PC-9 (cell line): ENCODE measurements around the gene ITFG1. TPM values are rescaled to one million over a fixed set of nuclear protein-coding genes. Genes with fewer than 3 reads are reported as not detected.

Experiments used
- BruUV-seq: library from RNA; stranded (reverse); fragments of 400-500 nt; replicated peaks from 2 replicates; lab custom pipeline; 2021; lab: Mats Ljungman, UMichigan
- CTCF ChIA-PET: fragments of 300-600 bp; sonication (Branson Sonifier 250); formaldehyde crosslinking; loops from one replicate; lab custom pipeline; 2022; ENCODE audit warnings: antibody characterized with exemption; lab: Charles Lee
- POLR2A ChIA-PET: fragments of 300-600 bp; sonication (Branson Sonifier 250); formaldehyde crosslinking; loops from one replicate; lab custom pipeline; 2022; ENCODE audit warnings: antibody characterized with exemption; ENCODE audit not compliant: unreplicated experiment; lab: Charles Lee
- DNase-seq, 2 experiments: peaks; one replicate each; pipeline versions ENCODE4 v3.0.0 to v3.0.0-alpha.2; 2015 to 2022; ENCODE audit warnings: mixed read lengths in 1 of 2
- H2AFZ ChIP-seq: fragments of 200-600 bp; sonication (generic); 2 replicates; pipeline ENCODE4 v1.8.1; 2017; ENCODE audit warnings: antibody characterized with exemption
- H3F3A ChIP-seq: fragments of 200-600 bp; sonication (generic); 2 replicates; pipeline ENCODE4 v1.8.1; 2017; ENCODE audit warnings: antibody characterized with exemption, mild to moderate bottlenecking, low read depth; ENCODE audit not compliant: insufficient read depth
- H3K27ac ChIP-seq: fragments of 200-600 bp; sonication (generic); 2 replicates; pipeline ENCODE4 v1.6.1; 2016; ENCODE audit warnings: mixed run types
- H3K27me3 ChIP-seq: fragments of 200-600 bp; sonication (generic); 2 replicates; pipeline ENCODE4 v1.6.1; 2016; ENCODE audit warnings: low read depth, mixed run types; ENCODE audit not compliant: insufficient read depth
- H3K36me3 ChIP-seq: fragments of 200-600 bp; sonication (generic); 2 replicates; pipeline ENCODE4 v1.6.1; 2016; ENCODE audit warnings: low read depth, mixed run types
- H3K4me1 ChIP-seq: fragments of 200-600 bp; sonication (generic); replicated peaks from 2 replicates; pipeline ENCODE4 v1.6.1; 2016; ENCODE audit warnings: mixed run types; ENCODE audit not compliant: insufficient read depth
- H3K4me2 ChIP-seq: fragments of 200-600 bp; sonication (generic); 2 replicates; pipeline ENCODE4 v1.6.1; 2017; ENCODE audit warnings: mixed run types
- H3K4me3 ChIP-seq: fragments of 200-600 bp; sonication (generic); 2 replicates; pipeline ENCODE4 v1.6.1; 2016; ENCODE audit warnings: mixed run types
- H3K79me2 ChIP-seq: fragments of 200-600 bp; sonication (generic); 2 replicates; pipeline ENCODE4 v1.6.1; 2017; ENCODE audit warnings: low read depth, mixed run types
- H3K9me2 ChIP-seq: fragments of 200-600 bp; sonication (generic); 2 replicates; pipeline ENCODE4 v1.8.1; 2017; ENCODE audit warnings: mild to moderate bottlenecking; ENCODE audit not compliant: insufficient read depth
- H3K9me3 ChIP-seq: fragments of 200-600 bp; sonication (generic); 2 replicates; pipeline ENCODE4 v1.8.1; 2016; ENCODE audit warnings: low read depth; ENCODE audit not compliant: insufficient read depth
- H4K20me1 ChIP-seq: fragments of 200-600 bp; sonication (generic); 2 replicates; pipeline ENCODE4 v1.8.1; 2017; ENCODE audit not compliant: insufficient read depth
- EZH2 ChIP-seq: fragments of 200-600 bp; sonication (generic); IDR thresholded peaks from 2 replicates; pipeline ENCODE4 v1.8.0; 2017; ENCODE audit warnings: antibody characterized with exemption, low read depth
- intact Hi-C: fragments of 100-400 bp; cut with micrococcal nuclease; formaldehyde crosslinking; loops from one replicate; pipeline ENCODE4 v1.10.0; 2022; ENCODE audit not compliant: unreplicated experiment
- total RNA-seq: library from RNA; stranded (reverse); gene quantifications from 2 replicates; pipeline ENCODE4 v1.2.3, GENCODE V29; 2021
- TF ChIP-seq, protein P1 (sequence below): fragments of 200-600 bp; sonication (generic); conservative IDR thresholded peaks from 2 replicates; pipeline ENCODE4 v1.6.1; 2017; ENCODE audit warnings: mixed run types, antibody characterized with exemption, mild to moderate bottlenecking, moderate library complexity

The ITFG1 gene
- total RNA-seq, 1 experiment from 2014 or later, result 33.0 TPM

DNA sequence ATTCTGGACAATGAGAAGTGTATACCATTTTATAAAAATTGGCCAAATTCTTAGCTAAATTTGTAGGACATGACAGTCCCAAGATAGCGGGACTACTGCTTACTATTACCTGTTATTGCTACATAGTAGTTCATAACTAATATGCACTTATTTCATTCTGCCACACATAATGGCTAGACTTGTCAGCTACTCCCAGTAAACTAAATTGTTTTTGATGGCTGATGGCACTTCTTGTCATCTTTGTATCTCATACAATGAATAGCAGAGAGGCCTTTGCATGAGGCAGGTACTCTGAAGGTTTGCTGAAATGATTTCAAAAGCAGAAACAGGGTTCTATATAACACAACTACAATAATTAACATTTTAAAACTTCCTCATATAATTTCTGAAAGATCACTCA is 44.0 kb downstream of the ITFG1 start:
- H3K27me3 ChIP-seq, result no peaks in the 10 kb centered on the region
- intact Hi-C loops, result no loop called here
- no peaks in the 10 kb centered on the region for H3K79me2 ChIP-seq

DNA sequence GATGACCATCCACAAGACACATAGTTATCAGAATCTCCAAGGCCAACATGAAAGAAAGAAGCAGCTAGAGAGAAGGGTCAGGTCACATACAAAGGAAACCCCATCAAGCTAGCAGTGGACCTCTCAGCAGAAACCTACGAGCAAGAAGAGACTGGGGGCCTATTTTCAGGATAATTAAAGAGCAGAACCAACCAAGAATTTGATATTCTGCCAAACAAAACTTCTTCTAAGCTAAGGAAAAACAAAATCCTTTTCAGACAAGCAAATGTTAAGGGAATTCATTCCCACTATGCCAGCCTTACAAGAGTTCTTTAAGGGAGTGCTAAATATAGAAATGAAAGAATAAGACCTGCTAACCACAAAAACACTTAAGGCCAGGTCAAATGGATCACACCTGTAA is 47.8 kb downstream of the ITFG1 start:
- Histone ChIP-seq H3K27me3 (no peaks in the 10 kb centered on the region), H4K20me1 (no peaks in the 10 kb centered on the region; the same call in 1 of the 2 replicates), H3K9me2 (no peaks in the 10 kb centered on the region), H3K79me2 (no peaks in the 10 kb centered on the region), H2AFZ (no peak overlapping the region), H3K9me3 (no peaks in the 10 kb centered on the region), H3K4me2 (no peak overlapping the region), H3K36me3 (no peaks in the 10 kb centered on the region), H3K4me1 (no peaks in the 10 kb centered on the region), H3K4me3 (no peak overlapping the region), H3F3A (no peaks in the 10 kb centered on the region), H3K27ac (no peak overlapping the region)
- intact Hi-C loops, result no loop called here
- no peak for TF ChIP-seq EZH2
- TF ChIP-seq, protein P1, sequence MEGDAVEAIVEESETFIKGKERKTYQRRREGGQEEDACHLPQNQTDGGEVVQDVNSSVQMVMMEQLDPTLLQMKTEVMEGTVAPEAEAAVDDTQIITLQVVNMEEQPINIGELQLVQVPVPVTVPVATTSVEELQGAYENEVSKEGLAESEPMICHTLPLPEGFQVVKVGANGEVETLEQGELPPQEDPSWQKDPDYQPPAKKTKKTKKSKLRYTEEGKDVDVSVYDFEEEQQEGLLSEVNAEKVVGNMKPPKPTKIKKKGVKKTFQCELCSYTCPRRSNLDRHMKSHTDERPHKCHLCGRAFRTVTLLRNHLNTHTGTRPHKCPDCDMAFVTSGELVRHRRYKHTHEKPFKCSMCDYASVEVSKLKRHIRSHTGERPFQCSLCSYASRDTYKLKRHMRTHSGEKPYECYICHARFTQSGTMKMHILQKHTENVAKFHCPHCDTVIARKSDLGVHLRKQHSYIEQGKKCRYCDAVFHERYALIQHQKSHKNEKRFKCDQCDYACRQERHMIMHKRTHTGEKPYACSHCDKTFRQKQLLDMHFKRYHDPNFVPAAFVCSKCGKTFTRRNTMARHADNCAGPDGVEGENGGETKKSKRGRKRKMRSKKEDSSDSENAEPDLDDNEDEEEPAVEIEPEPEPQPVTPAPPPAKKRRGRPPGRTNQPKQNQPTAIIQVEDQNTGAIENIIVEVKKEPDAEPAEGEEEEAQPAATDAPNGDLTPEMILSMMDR, result no peak
- CTCF ChIA-PET, result no interaction called here
- no TSS peak for BruUV-seq
- POLR2A ChIA-PET, result no interaction called here
- no peak for DNase-seq

More for the DNA sequence above, 44.0 kb downstream of the ITFG1 start:
- TF ChIP-seq EZH2, result no peak
- TF ChIP-seq, protein P1, result no peak
- Histone ChIP-seq H2AFZ (no peak overlapping the region), H3K4me1 (no peaks in the 10 kb centered on the region), H3K36me3 (no peaks in the 10 kb centered on the region), H3K9me2 (no peaks in the 10 kb centered on the region), H3K4me3 (no peak overlapping the region), H4K20me1 (no peaks in the 10 kb centered on the region; the same call in 1 of the 2 replicates), H3K27ac (no peak overlapping the region), H3F3A (no peaks in the 10 kb centered on the region), H3K4me2 (no peak overlapping the region), H3K9me3 (no peaks in the 10 kb centered on the region)
- POLR2A ChIA-PET, result no interaction called here
- BruUV-seq, result no TSS peak
- CTCF ChIA-PET, result no interaction called here
- DNase-seq, result no peak

DNA sequence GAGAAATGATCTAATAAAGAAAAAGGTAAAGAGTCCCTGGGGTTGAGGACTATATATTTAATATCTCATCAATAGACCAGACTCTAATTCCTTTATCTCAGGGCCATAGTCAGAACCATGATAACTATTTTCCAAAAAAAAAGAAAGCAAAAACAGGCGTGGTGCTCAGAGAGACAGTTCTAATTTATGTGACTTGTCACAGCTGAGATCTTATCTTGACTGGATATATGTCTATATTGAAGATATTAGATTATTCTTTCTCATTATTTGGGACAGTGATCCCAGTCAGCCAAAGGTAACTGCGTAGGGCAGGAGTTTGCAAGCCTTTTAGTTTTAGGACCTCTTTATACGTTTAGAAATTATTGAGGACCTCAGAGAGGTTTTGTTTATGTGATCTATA is 52.4 kb downstream of the ITFG1 start:
- CTCF ChIA-PET, result no interaction called here
- Histone ChIP-seq H3K4me1 (no peaks in the 10 kb centered on the region), H3K9me3 (no peaks in the 10 kb centered on the region), H4K20me1 (no peaks in the 10 kb centered on the region), H3K79me2 (no peaks in the 10 kb centered on the region), H3K4me3 (no peak overlapping the region), H3K9me2 (no peaks in the 10 kb centered on the region), H3K27me3 (no peaks in the 10 kb centered on the region), H3K27ac (no peak overlapping the region), H3K36me3 (no peaks in the 10 kb centered on the region), H3K4me2 (no peak overlapping the region), H2AFZ (no peak overlapping the region), H3F3A (no peaks in the 10 kb centered on the region)
- intact Hi-C loops, result no loop called here
- no TSS peak for BruUV-seq
- no peak for TF ChIP-seq EZH2
- TF ChIP-seq, protein P1, result no peak
- no peak for DNase-seq
- POLR2A ChIA-PET, result no interaction called here
